ENCODE results near the gene CDC42BPA. TPM values are rescaled to one million over a fixed set of nuclear protein-coding genes. Genes with fewer than 3 reads are reported as not detected.

Gene CDC42BPA
- polyA plus RNA-seq, 1 of the 3 experiments (the other 2 are of a cell fraction), result 6.8 TPM

GRCh38 chr1:226954337-226954736 is 364.0 kb downstream of the CDC42BPA start:
- H3K27ac ChIP-seq (ENCODE audit: low read depth in 2 of 2, low read length in 1 of 2), result no peak overlapping the region
- H3K79me2 ChIP-seq (ENCODE audit: insufficient read depth), result no peaks in the 10 kb centered on the region
- no peaks in the 10 kb centered on the region for H3K27me3 ChIP-seq (ENCODE audit: insufficient read depth)
- no peak for TF ChIP-seq RFX5 (IDR thresholded peaks at IDR 0.05; ENCODE audit: low read length)
- H3K4me1 ChIP-seq (ENCODE audit: control insufficient read depth in 1 of 2, insufficient read depth in 2 of 2, low read depth in 1 of 2, low read length in 1 of 2), result peaks cover 0 to 4% of the 10 kb centered on the region in 2 experiments; a peak in 1 of 4 replicates
- H2AFZ ChIP-seq (ENCODE audit: low read depth), result no peak overlapping the region
- POLR2A ChIA-PET, result no interaction called here
- H3K9me2 ChIP-seq, result no peaks in the 10 kb centered on the region
- no peak overlapping the region for H3K9ac ChIP-seq
- 68% methylated on average over 3 of the region's 6 CpGs for WGBS (ENCODE audit: low lambda C conversion rate)
- no peak for DNase-seq
- H3K36me3 ChIP-seq (replicated peaks in 1 of 2; ENCODE audit: control insufficient read depth in 1 of 2, insufficient read depth in 2 of 2, low read length in 1 of 2), result no peaks in the 10 kb centered on the region
- no peaks in the 10 kb centered on the region for H3F3A ChIP-seq (replicated peaks; ENCODE audit: insufficient read depth)
- no peaks in the 10 kb centered on the region for H3K9me3 ChIP-seq
- H3K4me2 ChIP-seq, result no peak overlapping the region
- H3K4me3 ChIP-seq (ENCODE audit: low read depth in 2 of 2, low read length in 1 of 2), result no peak overlapping the region
- H4K20me1 ChIP-seq (ENCODE audit: insufficient read depth), result no peaks in the 10 kb centered on the region
- CTCF ChIA-PET, result no interaction called here

GRCh38 chr1:226953175-226953800 is 365.0 kb downstream of the CDC42BPA start:
- no peaks in the 10 kb centered on the region for H3K27me3 ChIP-seq (ENCODE audit: insufficient read depth)
- no peaks in the 10 kb centered on the region for H3K9me3 ChIP-seq

GRCh38 chr1:226952118-226952441 is 366.2 kb downstream of the CDC42BPA start:
- 68% methylated on average over 3 of the region's 3 CpGs for WGBS (ENCODE audit: low lambda C conversion rate)
- TF ChIP-seq PBX3 (IDR thresholded peaks at IDR 0.05), result no peak
- no peak for TF ChIP-seq MAX (IDR thresholded peaks at IDR 0.05; ENCODE audit: low read depth)
- no peak for TF ChIP-seq SMC3 (IDR thresholded peaks at IDR 0.05; ENCODE audit: low read depth, low read length)
- TF ChIP-seq ZBTB33 (IDR thresholded peaks at IDR 0.05; ENCODE audit: borderline replicate concordance, low read depth), result no peak
- TF ChIP-seq RCOR1 (IDR thresholded peaks at IDR 0.05; ENCODE audit: low read length), result no peak
- TF ChIP-seq IRF3 (IDR thresholded peaks at IDR 0.05; ENCODE audit: low read depth, low read length), result no peak
- TF ChIP-seq TEAD4 (IDR thresholded peaks at IDR 0.05; ENCODE audit: borderline replicate concordance, insufficient read depth), result no peak
- TF ChIP-seq TCF12 (IDR thresholded peaks at IDR 0.05), result no peak
- no peak for TF ChIP-seq NFIC (IDR thresholded peaks at IDR 0.05; ENCODE audit: borderline replicate concordance)
- no peak for TF ChIP-seq CHD2 (IDR thresholded peaks at IDR 0.05; ENCODE audit: low read length, partially characterized antibody)
- TF ChIP-seq RAD21 (IDR thresholded peaks at IDR 0.05; ENCODE audit: low read length), result no peak
- no peak for TF ChIP-seq SIN3A (IDR thresholded peaks at IDR 0.05; ENCODE audit: borderline replicate concordance, low read depth, low read length)

More at GRCh38 chr1:226953175-226953800, 365.0 kb downstream of the CDC42BPA start:
- H3K4me3 ChIP-seq (ENCODE audit: low read depth in 2 of 2, low read length in 1 of 2), result no peak overlapping the region
- ChIA-PET POLR2A (no interaction called here), CTCF (no interaction called here)
- H3F3A ChIP-seq (replicated peaks; ENCODE audit: insufficient read depth), result no peaks in the 10 kb centered on the region
- H3K79me2 ChIP-seq (ENCODE audit: insufficient read depth), result no peaks in the 10 kb centered on the region
- no peak overlapping the region for H3K4me2 ChIP-seq
- no peak for TF ChIP-seq IRF3 (IDR thresholded peaks at IDR 0.05; ENCODE audit: low read depth, low read length)
- no peak for TF ChIP-seq TCF12 (IDR thresholded peaks at IDR 0.05)
- TF ChIP-seq RAD21 (IDR thresholded peaks at IDR 0.05; ENCODE audit: low read length), result no peak
- TF ChIP-seq RXRA (IDR thresholded peaks at IDR 0.05; ENCODE audit: borderline replicate concordance, low read depth), result no peak
- peaks cover 0 to 4% of the 10 kb centered on the region in 2 experiments; a peak in 1 of 4 replicates for H3K4me1 ChIP-seq (ENCODE audit: control insufficient read depth in 1 of 2, insufficient read depth in 2 of 2, low read depth in 1 of 2, low read length in 1 of 2)
- no peak for DNase-seq
- no peaks in the 10 kb centered on the region for H3K9me2 ChIP-seq
- WGBS (ENCODE audit: low lambda C conversion rate), result 90% methylated on average over 10 of the region's 11 CpGs
- H3K36me3 ChIP-seq (replicated peaks in 1 of 2; ENCODE audit: control insufficient read depth in 1 of 2, insufficient read depth in 2 of 2, low read length in 1 of 2), result no peaks in the 10 kb centered on the region
- H3K9ac ChIP-seq, result no peak overlapping the region
- H3K27ac ChIP-seq (ENCODE audit: low read depth in 2 of 2, low read length in 1 of 2), result no peak overlapping the region
- no peaks in the 10 kb centered on the region for H4K20me1 ChIP-seq (ENCODE audit: insufficient read depth)
- no peak overlapping the region for H2AFZ ChIP-seq (ENCODE audit: low read depth)

More at GRCh38 chr1:226952118-226952441, 366.2 kb downstream of the CDC42BPA start:
- no peaks in the 10 kb centered on the region for H3K9me2 ChIP-seq
- H2AFZ ChIP-seq (ENCODE audit: low read depth), result no peak overlapping the region
- H3K9ac ChIP-seq, result no peak overlapping the region
- no peaks in the 10 kb centered on the region for H3K79me2 ChIP-seq (ENCODE audit: insufficient read depth)
- DNase-seq, result no peak
- CTCF ChIA-PET, result no interaction called here
- POLR2A ChIA-PET, result no interaction called here
- no peaks in the 10 kb centered on the region for H3K36me3 ChIP-seq (replicated peaks in 1 of 2; ENCODE audit: control insufficient read depth in 1 of 2, insufficient read depth in 2 of 2, low read length in 1 of 2)
- H3K27ac ChIP-seq (ENCODE audit: low read depth in 2 of 2, low read length in 1 of 2), result no peak overlapping the region
- H3K4me3 ChIP-seq (ENCODE audit: low read depth in 2 of 2, low read length in 1 of 2), result no peak overlapping the region
- no peaks in the 10 kb centered on the region for H3K9me3 ChIP-seq
- no peaks in the 10 kb centered on the region for H3F3A ChIP-seq (replicated peaks; ENCODE audit: insufficient read depth)
- H3K27me3 ChIP-seq (ENCODE audit: insufficient read depth), result no peaks in the 10 kb centered on the region
- peaks cover 0 to 5% of the 10 kb centered on the region in 2 experiments; a peak in 1 of 4 replicates for H3K4me1 ChIP-seq (ENCODE audit: control insufficient read depth in 1 of 2, insufficient read depth in 2 of 2, low read depth in 1 of 2, low read length in 1 of 2)
- no peak overlapping the region for H3K4me2 ChIP-seq
- H4K20me1 ChIP-seq (ENCODE audit: insufficient read depth), result no peaks in the 10 kb centered on the region
